ENCODE results near the gene TNFAIP2.

The TNFAIP2 gene

GRCh38 chr14:103157969-103158368 is 34.7 kb downstream of the TNFAIP2 start:
- H3K36me3 ChIP-seq (replicated peaks; ENCODE audit: insufficient read depth, low read length): no peaks in the 10 kb centered on the region
- H3K4me3 ChIP-seq (ENCODE audit: low read length): no peak overlapping the region
- H3K27me3 ChIP-seq (replicated peaks; ENCODE audit: insufficient read depth, low read length): peaks cover 16% of the 10 kb centered on the region; the same call in 1 of the 2 replicates
- H3K9me3 ChIP-seq (replicated peaks; ENCODE audit: insufficient read depth, low read length): no peaks in the 10 kb centered on the region
- H3K79me2 ChIP-seq (ENCODE audit: low read length): no peaks in the 10 kb centered on the region
- no peak overlapping the region for H3K9ac ChIP-seq (ENCODE audit: low read length)
- no peaks in the 10 kb centered on the region for H3K4me1 ChIP-seq (ENCODE audit: low read length)
- H3F3A ChIP-seq (ENCODE audit: insufficient read depth, low read length): no peaks in the 10 kb centered on the region
- no peak overlapping the region for H3K4me2 ChIP-seq (ENCODE audit: low read depth, low read length)
- H2AFZ ChIP-seq (ENCODE audit: low read length): no peak overlapping the region
- TF ChIP-seq EZH2 (optimal IDR thresholded peaks at IDR 0.05; ENCODE audit: low read depth, low read length): no peak
- TF ChIP-seq EZH2phosphoT487 (IDR thresholded peaks at IDR 0.05; ENCODE audit: low read length): no peak
- TF ChIP-seq CTCF (IDR thresholded peaks at IDR 0.05; ENCODE audit: low read length): no peak
- no peaks in the 10 kb centered on the region for H4K20me1 ChIP-seq (ENCODE audit: insufficient read depth, low read length)
- H3K27ac ChIP-seq (ENCODE audit: low read length): no peak overlapping the region
- no peak for DNase-seq
- no peaks in the 10 kb centered on the region for H3K9me2 ChIP-seq (replicated peaks; ENCODE audit: insufficient read depth, low read length)

- TF ChIP-seq EZH2 (optimal IDR thresholded peaks at IDR 0.05; ENCODE audit: low read depth, low read length): no peak
- TF ChIP-seq CTCF (IDR thresholded peaks at IDR 0.05; ENCODE audit: low read length): no peak
- no peak for TF ChIP-seq EZH2phosphoT487 (IDR thresholded peaks at IDR 0.05; ENCODE audit: low read length)
- Histone ChIP-seq H3K27ac (ENCODE audit: low read length) (no peak overlapping the region), H3K9me3 (replicated peaks; ENCODE audit: insufficient read depth, low read length) (no peaks in the 10 kb centered on the region), H3K36me3 (replicated peaks; ENCODE audit: insufficient read depth, low read length) (no peaks in the 10 kb centered on the region), H3K9ac (ENCODE audit: low read length) (no peak overlapping the region), H2AFZ (ENCODE audit: low read length) (no peak overlapping the region), H3K4me3 (ENCODE audit: low read length) (no peak overlapping the region), H3K9me2 (replicated peaks; ENCODE audit: insufficient read depth, low read length) (no peaks in the 10 kb centered on the region), H3K4me1 (ENCODE audit: low read length) (no peaks in the 10 kb centered on the region), H3K27me3 (replicated peaks; ENCODE audit: insufficient read depth, low read length) (peaks cover 11% of the 10 kb centered on the region; the same call in 1 of the 2 replicates), H3K79me2 (ENCODE audit: low read length) (no peaks in the 10 kb centered on the region), H3K4me2 (ENCODE audit: low read depth, low read length) (no peak overlapping the region), H3F3A (ENCODE audit: insufficient read depth, low read length) (no peaks in the 10 kb centered on the region), H4K20me1 (ENCODE audit: insufficient read depth, low read length) (no peaks in the 10 kb centered on the region)
- no peak for DNase-seq
These were observed 35.4 kb downstream of the TNFAIP2 start for GRCh38 chr14:103158688-103159087.

- Histone ChIP-seq H2AFZ (ENCODE audit: low read length) (no peak overlapping the region), H3K4me1 (ENCODE audit: low read length) (no peaks in the 10 kb centered on the region), H4K20me1 (ENCODE audit: insufficient read depth, low read length) (no peaks in the 10 kb centered on the region), H3K36me3 (replicated peaks; ENCODE audit: insufficient read depth, low read length) (no peaks in the 10 kb centered on the region), H3K79me2 (ENCODE audit: low read length) (no peaks in the 10 kb centered on the region), H3K9ac (ENCODE audit: low read length) (no peak overlapping the region), H3F3A (ENCODE audit: insufficient read depth, low read length) (no peaks in the 10 kb centered on the region), H3K4me2 (ENCODE audit: low read depth, low read length) (no peak overlapping the region), H3K9me3 (replicated peaks; ENCODE audit: insufficient read depth, low read length) (no peaks in the 10 kb centered on the region), H3K9me2 (replicated peaks; ENCODE audit: insufficient read depth, low read length) (no peaks in the 10 kb centered on the region), H3K27ac (ENCODE audit: low read length) (no peak overlapping the region), H3K27me3 (replicated peaks; ENCODE audit: insufficient read depth, low read length) (peaks cover 17% of the 10 kb centered on the region; the same call in 1 of the 2 replicates), H3K4me3 (ENCODE audit: low read length) (no peak overlapping the region)
- TF ChIP-seq CTCF (IDR thresholded peaks at IDR 0.05; ENCODE audit: low read length) (no peak), EZH2phosphoT487 (IDR thresholded peaks at IDR 0.05; ENCODE audit: low read length) (no peak), EZH2 (optimal IDR thresholded peaks at IDR 0.05; ENCODE audit: low read depth, low read length) (no peak)
- no peak for DNase-seq
These were observed 37.2 kb downstream of the TNFAIP2 start for GRCh38 chr14:103160321-103161053.
